ENCODE results near the gene SIK2. TPM values are rescaled to one million over a fixed set of nuclear protein-coding genes. Genes with fewer than 3 reads are reported as not detected.
A peak's percentile ranks its signal among the peaks of the same experiment; 100 is the strongest.
"Not testable (repeated sequence)": the region's sequence is repeated elsewhere in the genome, so short reads cannot be mapped to it uniquely, and the experiment has no call there.

SIK2 gene
- total RNA-seq, 1 donor from 2014 or later, result 15.1 TPM

DNA sequence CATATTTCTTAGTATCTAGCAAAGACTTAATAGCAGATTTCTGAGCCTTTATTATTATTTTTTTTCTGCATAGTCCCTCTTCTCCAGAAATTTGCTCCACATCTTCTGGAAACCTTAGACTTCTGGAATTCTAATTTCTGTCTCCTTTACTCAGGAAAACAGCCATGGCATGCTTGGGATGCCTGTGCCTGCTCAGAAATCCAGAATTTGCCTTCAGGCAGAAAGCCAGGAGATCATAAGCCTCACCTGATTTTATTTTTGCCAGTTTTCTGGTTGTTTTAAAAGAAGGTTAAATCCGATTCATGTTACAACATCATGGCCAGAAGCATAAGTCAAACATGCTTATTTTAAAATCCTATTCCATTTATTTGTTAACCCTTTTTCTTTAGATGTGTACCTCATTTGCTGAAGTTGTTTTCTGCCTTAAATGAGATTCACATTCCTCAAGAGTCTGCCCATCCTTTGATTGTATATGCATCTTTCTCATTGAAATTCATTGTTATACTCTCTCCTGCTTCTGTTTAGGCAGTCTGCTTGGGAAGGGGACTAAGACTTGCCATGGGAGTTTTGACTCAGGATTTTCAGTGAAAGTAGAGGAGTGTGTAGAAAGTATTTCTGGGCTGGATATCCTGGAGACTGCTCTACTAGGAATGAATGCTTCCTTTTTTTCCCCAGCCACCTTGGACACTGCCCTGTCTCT is 37.1 kb downstream of the SIK2 start:
- DNase-seq, result no peak
- no peak for ATAC-seq (ENCODE audit: poor library complexity)
- intact Hi-C loops (cut with DNase I), result no loop called here

- no peak for DNase-seq
- intact Hi-C loops (cut with DNase I), result no loop called here
- no peak for ATAC-seq (ENCODE audit: poor library complexity)
Observed at GRCh38 chr11:111641339-111642015, 39.2 kb downstream of the SIK2 start.

- DNase-seq, result no peak
- intact Hi-C loops (cut with DNase I), result no loop called here
- no peak for ATAC-seq (ENCODE audit: poor library complexity)
Observed at GRCh38 chr11:111642542-111642941, 40.3 kb downstream of the SIK2 start.

- DNase-seq (no peak), ATAC-seq (ENCODE audit: poor library complexity) (no peak)
- intact Hi-C loops (cut with DNase I), result no loop called here
Observed at GRCh38 chr11:111644922-111645321, 42.7 kb downstream of the SIK2 start.

- intact Hi-C loops (cut with DNase I), result no loop called here
- no peak for DNase-seq
- ATAC-seq (ENCODE audit: poor library complexity), result no peak
Observed at GRCh38 chr11:111645657-111646316, 43.5 kb downstream of the SIK2 start.

GRCh38 chr11:111651336-111651735 is 49.1 kb downstream of the SIK2 start:
- intact Hi-C loops (cut with DNase I); ATAC-seq (ENCODE audit: poor library complexity); DNase-seq: not testable (repeated sequence)

GRCh38 chr11:111652184-111652583 is 49.9 kb downstream of the SIK2 start:
- intact Hi-C loops (cut with DNase I), result no loop called here
- ATAC-seq (ENCODE audit: poor library complexity) (no peak), DNase-seq (no peak)

- intact Hi-C loops (cut with DNase I), result no loop called here
- DNase-seq (no peak), ATAC-seq (ENCODE audit: poor library complexity) (no peak)
Observed at GRCh38 chr11:111654601-111655000, 52.4 kb downstream of the SIK2 start.

GRCh38 chr11:111655924-111656323 is 53.7 kb downstream of the SIK2 start:
- no peak for ATAC-seq (ENCODE audit: poor library complexity)
- DNase-seq, result no peak
- intact Hi-C loops (cut with DNase I), result loop anchor here (5.0 kb wide), 1 partner anchor 36 kb away; no protein-coding TSS in a partner anchor

GRCh38 chr11:111657905-111658304 is 55.7 kb downstream of the SIK2 start:
- not testable (repeated sequence) for DNase-seq; ATAC-seq (ENCODE audit: poor library complexity)
- intact Hi-C loops (cut with DNase I), result loop anchor here (5.0 kb wide), 1 partner anchor 34 kb away; no protein-coding TSS in a partner anchor

GRCh38 chr11:111658493-111658892 is 56.2 kb downstream of the SIK2 start:
- intact Hi-C loops (cut with DNase I), result loop anchor here (5.0 kb wide), 1 partner anchor 34 kb away; no protein-coding TSS in a partner anchor
- not testable (repeated sequence) for DNase-seq; ATAC-seq (ENCODE audit: poor library complexity)

- intact Hi-C loops (cut with DNase I), result loop anchor here (5.0 kb wide), 1 partner anchor 33 kb away; no protein-coding TSS in a partner anchor
- ATAC-seq (ENCODE audit: poor library complexity) (no peak), DNase-seq (no peak)
Observed at GRCh38 chr11:111659201-111660115, 57.2 kb downstream of the SIK2 start.

DNA sequence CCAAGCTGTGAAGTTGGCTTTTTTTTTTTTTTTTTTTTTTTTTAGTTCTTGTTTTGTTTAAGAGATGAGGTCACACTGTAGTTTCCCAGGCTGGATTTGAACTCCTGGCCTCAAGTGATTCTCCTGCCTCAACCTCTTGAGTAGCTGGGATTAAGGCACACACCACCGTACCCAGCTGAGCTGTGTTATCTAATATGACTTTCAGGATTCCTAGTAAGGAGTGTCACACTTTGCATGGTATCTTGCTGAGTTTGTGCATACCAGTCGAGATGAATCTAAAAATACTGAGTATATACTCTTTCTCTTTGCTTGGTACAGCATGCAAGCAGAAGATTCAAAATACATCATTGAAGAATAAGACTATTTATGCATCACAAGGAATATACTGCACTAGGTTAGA is 58.6 kb downstream of the SIK2 start:
- DNase-seq (no peak), ATAC-seq (ENCODE audit: poor library complexity) (no peak)
- intact Hi-C loops (cut with DNase I), result no loop called here

- peak; percentile 81 for ATAC-seq (ENCODE audit: poor library complexity)
- intact Hi-C loops (cut with DNase I), result no loop called here
- DNase-seq, result peak; percentile 61
Observed at GRCh38 chr11:111663820-111664219, 61.6 kb downstream of the SIK2 start.

DNA sequence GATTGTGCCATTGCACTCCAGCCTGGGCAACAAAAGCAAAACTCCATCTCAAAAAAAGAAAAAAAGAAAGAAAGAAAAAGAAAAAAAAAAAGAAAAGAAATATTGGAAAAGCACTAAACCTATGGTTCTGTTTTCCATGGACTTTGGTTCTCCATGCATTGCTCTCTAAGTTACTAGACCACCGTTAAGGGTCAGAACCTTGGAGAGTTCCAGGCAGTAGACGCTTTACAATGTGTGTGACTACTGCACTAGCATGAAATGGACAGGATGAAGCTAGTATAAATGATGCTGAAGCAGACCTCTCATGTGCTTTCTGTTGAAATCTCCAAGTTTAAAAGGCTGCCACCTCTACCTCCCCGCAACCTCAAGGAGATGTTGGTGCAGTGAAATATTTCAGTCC is 63.5 kb downstream of the SIK2 start:
- intact Hi-C loops (cut with DNase I), result no loop called here
- DNase-seq (no peak), ATAC-seq (ENCODE audit: poor library complexity) (peak; percentile 42)

DNA sequence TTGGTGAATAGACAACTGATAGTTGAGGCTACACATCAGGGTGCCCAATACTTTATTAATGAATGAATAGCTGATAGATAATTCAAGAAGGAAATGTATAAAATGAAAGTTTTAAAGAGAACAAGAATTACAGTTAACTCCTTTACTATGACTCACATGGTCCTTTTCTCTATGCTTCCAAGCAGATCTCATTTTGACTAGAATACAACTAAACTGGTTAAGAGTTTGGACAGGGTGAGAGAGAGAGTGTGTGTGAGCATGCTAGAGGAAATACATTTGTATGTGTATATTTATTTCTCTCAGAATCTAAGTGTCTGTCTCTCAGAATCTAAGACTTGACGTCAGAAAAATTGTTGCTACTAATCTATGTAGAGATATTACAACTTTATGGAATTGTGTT is 66.7 kb downstream of the SIK2 start:
- no peak for ATAC-seq (ENCODE audit: poor library complexity)
- intact Hi-C loops (cut with DNase I), result no loop called here

DNA sequence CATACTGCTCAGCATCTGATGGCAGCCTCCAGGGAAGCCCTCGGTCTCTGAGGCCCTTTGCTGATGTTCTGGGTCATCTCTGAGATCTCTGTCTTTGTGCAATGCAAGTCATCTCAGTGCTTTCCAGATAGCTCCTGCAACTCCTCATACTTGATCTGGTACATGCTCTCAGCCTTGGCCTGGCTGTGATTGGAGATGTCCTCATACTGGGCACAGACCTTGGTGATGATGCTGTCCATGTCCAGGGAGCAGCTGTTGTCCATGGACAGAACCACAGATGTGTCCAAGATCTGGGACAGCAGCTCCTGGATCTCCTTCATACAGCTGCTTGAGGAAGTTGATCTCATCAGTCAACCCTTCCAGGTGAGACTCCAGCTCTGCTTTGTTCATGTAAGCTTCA is 69.1 kb downstream of the SIK2 start:
- no peak for ATAC-seq (ENCODE audit: poor library complexity)

More for the DNA sequence above, 66.7 kb downstream of the SIK2 start:
- no peak for DNase-seq

GRCh38 chr11:111672949-111673348 is 70.7 kb downstream of the SIK2 start:
- ATAC-seq (ENCODE audit: poor library complexity) (no peak), DNase-seq (no peak)
- intact Hi-C loops (cut with DNase I), result no loop called here

More for the DNA sequence above, 69.1 kb downstream of the SIK2 start:
- intact Hi-C loops (cut with DNase I), result no loop called here
- no peak for DNase-seq

Measured in Right ventricle myocardium superior (tissue), 1 donor.